ENCODE data around the gene HPS5. TPM values are rescaled to one million over a fixed set of nuclear protein-coding genes. Genes with fewer than 3 reads are reported as not detected.

The HPS5 gene
- total and polyA plus RNA-seq, 2 of the 4 experiments (the other 2 are of a cell fraction), result 7.9 to 28.3 TPM

GRCh38 chr11:18309691-18310090, 12.2 kb downstream of the HPS5 start:
- no peak overlapping the region for H2AK5ac ChIP-seq (ENCODE audit: low read depth, low read length)
- H2AK9ac ChIP-seq (replicated peaks; ENCODE audit: low read depth, low read length, poor library complexity), result no peak overlapping the region
- H4K20me1 ChIP-seq (ENCODE audit: insufficient read depth, low read length), result no peaks in the 10 kb centered on the region
- no peak overlapping the region for H3K56ac ChIP-seq (ENCODE audit: extremely low read depth, insufficient read depth, low read length)
- TF ChIP-seq RFX5 (IDR thresholded peaks at IDR 0.05; ENCODE audit: low read depth, low read length), result no peak
- no peak for TF ChIP-seq FOS (IDR thresholded peaks at IDR 0.05; ENCODE audit: low read depth, low read length)
- TF ChIP-seq RAD21 (IDR thresholded peaks at IDR 0.05; ENCODE audit: low read length), result no peak
- H3K4me1 ChIP-seq (ENCODE audit: control insufficient read depth, insufficient read depth, low read length), result peaks cover 8% of the 10 kb centered on the region
- no peak overlapping the region for H3K4me2 ChIP-seq (ENCODE audit: low read depth, low read length)
- ChIA-PET POLR2A (ENCODE audit: unreplicated experiment) (no interaction called here), CTCF (no interaction called here)
- H3K79me1 ChIP-seq (ENCODE audit: low read depth in 1 of 2, low read length in 2 of 2), result peaks cover 11 to 24% of the 10 kb centered on the region in 2 experiments
- ATAC-seq (ENCODE audit: low read depth) (no peak), DNase-seq (no peak)
- H4K8ac ChIP-seq (ENCODE audit: low read depth in 2 of 2, low read length in 2 of 2), result no peak overlapping the region
- H3K27me3 ChIP-seq (ENCODE audit: control insufficient read depth, insufficient read depth, low read length), result no peaks in the 10 kb centered on the region
- no peaks in the 10 kb centered on the region for H3K9me3 ChIP-seq (ENCODE audit: control insufficient read depth, insufficient read depth, low read length)
- H3K18ac ChIP-seq (ENCODE audit: low read depth, low read length), result no peak overlapping the region
- dilution Hi-C loops (cut with HindIII; ENCODE audit: low sequenced_read_pairs, unreplicated experiment), result no loop called here
- in situ Hi-C loops (cut with MboI; ENCODE audit: low sequenced_read_pairs), result no loop called here
- H3K4ac ChIP-seq (ENCODE audit: low read depth, low read length), result no peak overlapping the region
- no peak overlapping the region for H3K9ac ChIP-seq (ENCODE audit: low read depth, low read length)
- BruUV-seq (replicated peaks), result no TSS peak
- no peak overlapping the region for H2AFZ ChIP-seq (replicated peaks; ENCODE audit: low read length, poor library complexity)
- H3K4me3 ChIP-seq (ENCODE audit: insufficient read depth, low read depth, low read length), result no peak overlapping the region
- 76% methylated on average over 3 of the region's 5 CpGs; no CpG with 5 or more reads in 1 of the 2 experiments for WGBS, 2 experiments (ENCODE audit: extremely low coverage in 2 of 2, insufficient read length in 1 of 2)
- H3K27ac ChIP-seq (ENCODE audit: insufficient read depth, low read length), result no peak overlapping the region
- H3K14ac ChIP-seq (replicated peaks; ENCODE audit: low read depth, low read length), result no peak overlapping the region
- H2BK20ac ChIP-seq (ENCODE audit: low read depth, low read length), result no peak overlapping the region
- no peak overlapping the region for H2BK15ac ChIP-seq (ENCODE audit: low read depth, low read length)
- H2BK120ac ChIP-seq (ENCODE audit: low read depth, low read length), result no peak overlapping the region
- H3K9me1 ChIP-seq (ENCODE audit: insufficient read depth, low read length), result peaks cover 3% of the 10 kb centered on the region; the same call in 1 of the 2 replicates
- intact Hi-C loops (cut with micrococcal nuclease), result no loop called here
- H4K91ac ChIP-seq (ENCODE audit: insufficient read depth, low read depth, low read length), result no peak overlapping the region
- H3K23ac ChIP-seq (ENCODE audit: low read depth, low read length), result no peak overlapping the region
- peaks cover 20% of the 10 kb centered on the region for H3K36me3 ChIP-seq (ENCODE audit: control insufficient read depth, insufficient read depth, low read length)
- no peak overlapping the region for H4K5ac ChIP-seq (ENCODE audit: low read depth, low read length)
- no peak overlapping the region for H2BK5ac ChIP-seq (ENCODE audit: low read depth, low read length, poor library complexity, severe bottlenecking)
